Gastrocnemius medialis (tissue), 4 donors: ENCODE data around the gene FAP.

Experiments used
- POLR2A ChIP-seq, 2 donors: fragments of 450-650 bp; IDR thresholded peaks; one replicate each; pipeline ENCODE4 v1.6.1; 2017; ENCODE audit warnings: antibody characterized with exemption in 2 of 2, mild to moderate bottlenecking in 2 of 2, moderate library complexity in 2 of 2
- TF ChIP-seq, protein P1 (sequence below), 5 experiments: fragments of 450-650 bp in 3 of 5; fragments of 200-600 bp in 2 of 5; sonication (generic) in 2 of 5; IDR thresholded peaks in 4 of 5; conservative IDR thresholded peaks in 1 of 5; 1 replicate in 4 of 5; 2 replicates in 1 of 5; pipeline ENCODE4 v1.5.1; 2016 to 2019; ENCODE audit warnings: antibody characterized with exemption in 5 of 5, mild to moderate bottlenecking in 3 of 5, moderate library complexity in 3 of 5

GRCh38 chr2:162182395-162182794, 60.9 kb downstream of the FAP start:
- TF ChIP-seq, protein P1, sequence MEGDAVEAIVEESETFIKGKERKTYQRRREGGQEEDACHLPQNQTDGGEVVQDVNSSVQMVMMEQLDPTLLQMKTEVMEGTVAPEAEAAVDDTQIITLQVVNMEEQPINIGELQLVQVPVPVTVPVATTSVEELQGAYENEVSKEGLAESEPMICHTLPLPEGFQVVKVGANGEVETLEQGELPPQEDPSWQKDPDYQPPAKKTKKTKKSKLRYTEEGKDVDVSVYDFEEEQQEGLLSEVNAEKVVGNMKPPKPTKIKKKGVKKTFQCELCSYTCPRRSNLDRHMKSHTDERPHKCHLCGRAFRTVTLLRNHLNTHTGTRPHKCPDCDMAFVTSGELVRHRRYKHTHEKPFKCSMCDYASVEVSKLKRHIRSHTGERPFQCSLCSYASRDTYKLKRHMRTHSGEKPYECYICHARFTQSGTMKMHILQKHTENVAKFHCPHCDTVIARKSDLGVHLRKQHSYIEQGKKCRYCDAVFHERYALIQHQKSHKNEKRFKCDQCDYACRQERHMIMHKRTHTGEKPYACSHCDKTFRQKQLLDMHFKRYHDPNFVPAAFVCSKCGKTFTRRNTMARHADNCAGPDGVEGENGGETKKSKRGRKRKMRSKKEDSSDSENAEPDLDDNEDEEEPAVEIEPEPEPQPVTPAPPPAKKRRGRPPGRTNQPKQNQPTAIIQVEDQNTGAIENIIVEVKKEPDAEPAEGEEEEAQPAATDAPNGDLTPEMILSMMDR (IDR thresholded peaks at IDR 0.05 in 4 of 5, conservative IDR thresholded peaks at IDR 0.05 in 1 of 5) = no peak
- TF ChIP-seq POLR2A (IDR thresholded peaks at IDR 0.05) = no peak
